ENCODE measurements around the gene CNNM4. TPM values are rescaled to one million over a fixed set of nuclear protein-coding genes. Genes with fewer than 3 reads are reported as not detected.

Gene CNNM4
- total and polyA plus RNA-seq, 2 of the 4 experiments (the other 2 are of a cell fraction): 2.0 to 4.1 TPM

GRCh38 chr2:96737251-96737650 lies 23.5 kb upstream of the CNNM4 start:
- CTCF ChIA-PET: no interaction called here
- BruUV-seq (replicated peaks): no TSS peak
- no peak overlapping the region for H2AFZ ChIP-seq (replicated peaks; ENCODE audit: low read length, poor library complexity)
- no peak overlapping the region for H2BK15ac ChIP-seq (ENCODE audit: low read depth, low read length)
- ATAC-seq (ENCODE audit: low read depth): no peak
- no peak overlapping the region for H4K91ac ChIP-seq (ENCODE audit: insufficient read depth, low read depth, low read length)
- H3K79me1 ChIP-seq (ENCODE audit: low read depth in 1 of 2, low read length in 2 of 2): peaks cover 31 to 41% of the 10 kb centered on the region in 2 experiments
- dilution Hi-C loops (cut with HindIII; ENCODE audit: low sequenced_read_pairs, unreplicated experiment): no loop called here
- in situ Hi-C loops (cut with MboI; ENCODE audit: low sequenced_read_pairs): no loop called here
- H2AK5ac ChIP-seq (ENCODE audit: low read depth, low read length): no peak overlapping the region
- H2BK20ac ChIP-seq (ENCODE audit: low read depth, low read length): no peak overlapping the region
- TF ChIP-seq RFX5 (IDR thresholded peaks at IDR 0.05; ENCODE audit: low read depth, low read length): no peak
- TF ChIP-seq SMC3 (IDR thresholded peaks at IDR 0.05; ENCODE audit: low read depth, low read length): no peak
- TF ChIP-seq MAZ (IDR thresholded peaks at IDR 0.05; ENCODE audit: borderline replicate concordance, low read depth, low read length): no peak
- no peak for TF ChIP-seq RCOR1 (IDR thresholded peaks at IDR 0.05; ENCODE audit: insufficient replicate concordance, low read length)
- no peak for TF ChIP-seq RAD21 (IDR thresholded peaks at IDR 0.05; ENCODE audit: low read length)
- TF ChIP-seq NFE2L2 (IDR thresholded peaks at IDR 0.05; ENCODE audit: low read depth, low read length): no peak
- no peak for TF ChIP-seq CHD1 (IDR thresholded peaks at IDR 0.05; ENCODE audit: low read depth, low read length)
- no peak for TF ChIP-seq ELK1 (IDR thresholded peaks at IDR 0.05; ENCODE audit: borderline replicate concordance, low read depth, low read length)
- no peak for TF ChIP-seq FOS (IDR thresholded peaks at IDR 0.05; ENCODE audit: low read depth, low read length)
- no peak for TF ChIP-seq BHLHE40 (IDR thresholded peaks at IDR 0.05; ENCODE audit: low read depth, low read length)
- TF ChIP-seq CEBPB (IDR thresholded peaks at IDR 0.05; ENCODE audit: low read depth, low read length): no peak
- no peak for TF ChIP-seq POLR2A (IDR thresholded peaks at IDR 0.05; ENCODE audit: low read depth, low read length)
- no peak overlapping the region for H2AK9ac ChIP-seq (replicated peaks; ENCODE audit: low read depth, low read length, poor library complexity)
- WGBS, 2 experiments (ENCODE audit: extremely low coverage in 2 of 2, insufficient read length in 1 of 2): no CpG with 5 or more reads among the region's 2 CpGs
- H3K4me3 ChIP-seq (ENCODE audit: insufficient read depth, low read depth, low read length): no peak overlapping the region
- H3K27ac ChIP-seq (ENCODE audit: insufficient read depth, low read length): no peak overlapping the region
- H2BK5ac ChIP-seq (ENCODE audit: low read depth, low read length, poor library complexity, severe bottlenecking): no peak overlapping the region
- no peak overlapping the region for H4K5ac ChIP-seq (ENCODE audit: low read depth, low read length)
- no peak overlapping the region for H3K9ac ChIP-seq (ENCODE audit: low read depth, low read length)
- H4K20me1 ChIP-seq (ENCODE audit: insufficient read depth, low read length): no peaks in the 10 kb centered on the region
- no peak overlapping the region for H3K56ac ChIP-seq (ENCODE audit: extremely low read depth, insufficient read depth, low read length)
- H3K14ac ChIP-seq (replicated peaks; ENCODE audit: low read depth, low read length): no peak overlapping the region
- no peak overlapping the region for H3K4me2 ChIP-seq (ENCODE audit: low read depth, low read length)
- H3K36me3 ChIP-seq (ENCODE audit: control insufficient read depth, insufficient read depth, low read length): peaks cover 16% of the 10 kb centered on the region
- H4K8ac ChIP-seq (ENCODE audit: low read depth in 2 of 2, low read length in 2 of 2): no peak overlapping the region
- no peak for DNase-seq
- no peak overlapping the region for H3K18ac ChIP-seq (ENCODE audit: low read depth, low read length)
- no peaks in the 10 kb centered on the region for H3K9me1 ChIP-seq (ENCODE audit: insufficient read depth, low read length)
- no peaks in the 10 kb centered on the region for H3K9me3 ChIP-seq (ENCODE audit: control insufficient read depth, insufficient read depth, low read length)
- no peak overlapping the region for H2BK120ac ChIP-seq (ENCODE audit: low read depth, low read length)
- no peak overlapping the region for H3K4ac ChIP-seq (ENCODE audit: low read depth, low read length)
- POLR2A ChIA-PET (ENCODE audit: unreplicated experiment): no interaction called here
- H3K23ac ChIP-seq (ENCODE audit: low read depth, low read length): no peak overlapping the region
- peaks cover 2% of the 10 kb centered on the region for H3K4me1 ChIP-seq (ENCODE audit: control insufficient read depth, insufficient read depth, low read length)
- H3K27me3 ChIP-seq (ENCODE audit: control insufficient read depth, insufficient read depth, low read length): no peaks in the 10 kb centered on the region
- intact Hi-C loops (cut with micrococcal nuclease): no loop called here
